Activated B cell treated with CpG ODN at 0.5 μM for 24 hours (primary cell): ENCODE data around the gene TUBB2B. TPM values are rescaled to one million over a fixed set of nuclear protein-coding genes. Genes with fewer than 3 reads are reported as not detected.

Experiments used
- ATAC-seq: fragments of 200-7000 bp; cut with Tn5 transposase; one replicate; pipeline ENCODE4 v1.10.0; 2021; ENCODE audit warnings: low read depth, mild to moderate bottlenecking, moderate library complexity
- CTCF ChIA-PET: fragments of 350-600 bp; sonication (Branson Sonifier 250); formaldehyde crosslinking; loops from one replicate; lab custom pipeline; 2021; ENCODE audit warnings: antibody characterized with exemption; lab: Charles Lee
- POLR2A ChIA-PET: fragments of 350-600 bp; sonication (Branson Sonifier 250); formaldehyde crosslinking; loops from one replicate; lab custom pipeline; 2021; ENCODE audit warnings: antibody characterized with exemption; lab: Charles Lee
- DNase-seq: peaks from one replicate; pipeline ENCODE4 v3.0.0; 2022
- H3K27ac Mint-ChIP-seq: one replicate; pipeline ENCODE4 v1.8.0; 2020; ENCODE audit warnings: mixed read lengths
- H3K27me3 Mint-ChIP-seq: one replicate; pipeline ENCODE4 v1.8.0; 2021; ENCODE audit warnings: mixed read lengths
- H3K36me3 Mint-ChIP-seq: one replicate; pipeline ENCODE4 v1.8.0; 2021; ENCODE audit warnings: low read depth, mixed read lengths
- H3K4me1 Mint-ChIP-seq: one replicate; pipeline ENCODE4 v1.8.0; 2021; ENCODE audit warnings: mixed read lengths
- H3K4me3 Mint-ChIP-seq: one replicate; pipeline ENCODE4 v1.8.0; 2020; ENCODE audit warnings: mild to moderate bottlenecking, mixed read lengths
- H3K9me3 Mint-ChIP-seq: one replicate; pipeline ENCODE4 v1.8.0; 2020; ENCODE audit warnings: mixed read lengths
- intact Hi-C: fragments of 100-400 bp; cut with micrococcal nuclease; formaldehyde crosslinking; loops from one replicate; pipeline ENCODE4 v1.15.1; 2024
- total RNA-seq: library from RNA; stranded (reverse); gene quantifications from 2 replicates; pipeline ENCODE4 v1.2.3, GENCODE V29; 2022
- TF ChIP-seq, protein P1 (sequence below): fragments of 200-600 bp; IDR thresholded peaks from one replicate; pipeline ENCODE4 v1.8.0; 2022; ENCODE audit warnings: antibody characterized with exemption, mild to moderate bottlenecking

The TUBB2B gene
- total RNA-seq, 1 donor from 2014 or later: not detected

DNA sequence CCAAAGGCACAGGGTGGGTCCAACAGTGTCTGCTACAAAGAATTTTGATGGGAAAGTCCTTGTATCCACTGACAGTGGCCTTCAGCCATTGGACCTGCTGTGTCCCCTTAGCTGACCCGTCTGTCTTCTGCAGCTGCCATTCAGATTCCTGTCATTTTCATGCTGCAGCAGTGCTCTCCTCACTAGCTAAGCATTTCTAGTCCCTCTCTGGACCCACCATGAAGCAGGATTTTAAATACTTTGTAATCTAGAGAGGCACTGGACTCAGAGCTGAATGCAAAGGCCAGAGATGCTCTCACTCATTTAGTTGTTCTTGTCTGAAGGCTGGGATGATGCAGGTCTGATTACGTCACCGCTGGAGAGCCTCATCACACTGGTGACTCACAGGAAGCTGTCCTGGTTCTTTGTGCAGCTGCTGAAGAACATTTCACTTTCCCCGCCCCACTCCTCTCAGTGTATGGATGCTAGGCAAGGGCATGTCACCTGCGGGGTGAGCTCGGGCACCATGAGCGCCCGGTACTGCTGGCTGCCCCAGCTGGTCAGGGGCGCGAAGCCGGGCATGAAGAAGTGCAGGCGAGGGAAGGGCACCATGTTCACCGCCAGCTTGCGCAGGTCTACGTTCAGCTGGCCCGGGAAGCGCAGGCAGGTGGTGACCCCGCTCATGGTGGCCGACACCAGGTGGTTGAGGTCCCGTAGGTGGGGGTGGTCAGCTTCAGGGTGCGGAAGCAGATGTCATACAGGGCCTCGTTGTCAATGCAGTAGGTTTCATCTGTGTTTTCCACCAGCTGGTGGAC is 50.7 kb downstream of the TUBB2B start:
- intact Hi-C loops: no loop called here
- Mint-ChIP-seq H3K4me1 (peaks cover 1% of the 10 kb centered on the region), H3K4me3 (no peak overlapping the region), H3K9me3 (no peaks in the 10 kb centered on the region), H3K36me3 (no peaks in the 10 kb centered on the region), H3K27ac (no peak overlapping the region), H3K27me3 (peaks cover 19% of the 10 kb centered on the region)
- ATAC-seq: no peak
- CTCF ChIA-PET: no interaction called here
- TF ChIP-seq, protein P1, sequence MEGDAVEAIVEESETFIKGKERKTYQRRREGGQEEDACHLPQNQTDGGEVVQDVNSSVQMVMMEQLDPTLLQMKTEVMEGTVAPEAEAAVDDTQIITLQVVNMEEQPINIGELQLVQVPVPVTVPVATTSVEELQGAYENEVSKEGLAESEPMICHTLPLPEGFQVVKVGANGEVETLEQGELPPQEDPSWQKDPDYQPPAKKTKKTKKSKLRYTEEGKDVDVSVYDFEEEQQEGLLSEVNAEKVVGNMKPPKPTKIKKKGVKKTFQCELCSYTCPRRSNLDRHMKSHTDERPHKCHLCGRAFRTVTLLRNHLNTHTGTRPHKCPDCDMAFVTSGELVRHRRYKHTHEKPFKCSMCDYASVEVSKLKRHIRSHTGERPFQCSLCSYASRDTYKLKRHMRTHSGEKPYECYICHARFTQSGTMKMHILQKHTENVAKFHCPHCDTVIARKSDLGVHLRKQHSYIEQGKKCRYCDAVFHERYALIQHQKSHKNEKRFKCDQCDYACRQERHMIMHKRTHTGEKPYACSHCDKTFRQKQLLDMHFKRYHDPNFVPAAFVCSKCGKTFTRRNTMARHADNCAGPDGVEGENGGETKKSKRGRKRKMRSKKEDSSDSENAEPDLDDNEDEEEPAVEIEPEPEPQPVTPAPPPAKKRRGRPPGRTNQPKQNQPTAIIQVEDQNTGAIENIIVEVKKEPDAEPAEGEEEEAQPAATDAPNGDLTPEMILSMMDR: no peak
- POLR2A ChIA-PET: no interaction called here
- no peak for DNase-seq

DNA sequence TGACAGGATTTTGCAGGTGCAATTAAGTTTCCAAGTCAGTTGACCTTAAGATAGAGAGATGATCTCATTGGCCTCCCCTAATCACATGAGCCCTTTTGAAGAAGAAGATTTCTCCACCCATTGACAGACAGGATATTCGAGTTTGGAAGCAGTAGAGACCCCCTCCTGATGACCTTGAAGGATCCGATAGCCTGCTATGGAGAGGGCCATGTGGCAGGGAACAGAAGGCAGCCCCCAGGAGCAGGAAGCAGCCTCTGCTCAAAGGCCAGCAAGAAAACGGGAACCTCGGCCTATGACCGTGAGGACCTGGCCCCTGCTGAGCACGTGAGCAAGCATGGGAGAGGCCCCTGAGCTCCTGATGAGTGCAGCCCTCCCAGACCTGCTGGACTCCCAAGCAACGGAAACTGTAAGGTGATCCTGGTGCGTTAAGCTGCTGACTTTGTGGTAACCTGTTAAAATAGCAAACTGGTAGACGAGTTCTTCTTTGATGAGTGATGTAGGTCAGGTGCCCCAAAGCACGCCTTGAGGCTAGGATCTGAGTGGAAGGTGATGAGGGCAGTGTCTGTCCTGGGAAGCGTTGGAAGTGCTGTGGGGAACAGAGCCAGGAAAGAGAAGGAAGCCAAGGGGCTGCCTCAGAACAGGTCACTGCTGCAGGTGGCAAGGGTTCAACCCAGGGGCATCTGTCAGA is 51.6 kb downstream of the TUBB2B start:
- CTCF ChIA-PET: no interaction called here
- TF ChIP-seq, protein P1: no peak
- no peak overlapping the region for H3K4me3 Mint-ChIP-seq
- no peak for DNase-seq
- intact Hi-C loops: no loop called here
- no peak for ATAC-seq
- H3K27me3 Mint-ChIP-seq: peaks cover 17% of the 10 kb centered on the region
- no peaks in the 10 kb centered on the region for H3K36me3 Mint-ChIP-seq
- H3K9me3 Mint-ChIP-seq: no peaks in the 10 kb centered on the region
- peaks cover 1% of the 10 kb centered on the region for H3K4me1 Mint-ChIP-seq
- no peak overlapping the region for H3K27ac Mint-ChIP-seq
- POLR2A ChIA-PET: no interaction called here

Other genes with a start within 250 kb of the TUBB2B start
- 11.9 and 12.3 TPM in 2 replicates for gene NQO2, start 227.8 kb downstream of the TUBB2B start, total RNA-seq
- 20.5 and 21.8 TPM in 2 replicates for gene RIPK1, start 159.2 kb downstream of the TUBB2B start, total RNA-seq
- 10.5 and 11.0 TPM in 2 replicates for gene BPHL, start 108.9 kb downstream of the TUBB2B start, total RNA-seq
- 3.3 TPM in 2 replicates for gene TUBB2A, start 70.1 kb downstream of the TUBB2B start, total RNA-seq
- gene PSMG4, start 31.3 kb upstream of the TUBB2B start, total RNA-seq: 28.7 and 29.9 TPM in 2 replicates
- gene SLC22A23, start 229.4 kb upstream of the TUBB2B start, total RNA-seq: 0.24 and 0.95 TPM in 2 replicates